CD4-positive, alpha-beta T cell treated with Interferon alpha-2 for 1 hour (primary cell): ENCODE results near the gene LIMS3.
"Not testable (repeated sequence)": the region's sequence is repeated elsewhere in the genome, so short reads cannot be mapped to it uniquely, and the experiment has no call there.

Source experiments
- DNase-seq, 2 donors: peaks; one replicate each; pipeline ENCODE4 v3.0.0-alpha.2; 2020 to 2022

The LIMS3 gene, protein sequence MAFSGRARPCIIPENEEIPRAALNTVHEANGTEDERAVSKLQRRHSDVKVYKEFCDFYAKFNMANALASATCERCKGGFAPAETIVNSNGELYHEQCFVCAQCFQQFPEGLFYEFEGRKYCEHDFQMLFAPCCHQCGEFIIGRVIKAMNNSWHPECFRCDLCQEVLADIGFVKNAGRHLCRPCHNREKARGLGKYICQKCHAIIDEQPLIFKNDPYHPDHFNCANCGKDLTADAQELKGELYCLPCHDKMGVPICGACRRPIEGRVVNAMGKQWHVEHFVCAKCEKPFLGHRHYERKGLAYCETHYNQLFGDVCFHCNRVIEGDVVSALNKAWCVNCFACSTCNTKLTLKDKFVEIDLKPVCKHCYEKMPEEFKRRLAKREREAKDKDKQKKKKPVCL

DNA sequence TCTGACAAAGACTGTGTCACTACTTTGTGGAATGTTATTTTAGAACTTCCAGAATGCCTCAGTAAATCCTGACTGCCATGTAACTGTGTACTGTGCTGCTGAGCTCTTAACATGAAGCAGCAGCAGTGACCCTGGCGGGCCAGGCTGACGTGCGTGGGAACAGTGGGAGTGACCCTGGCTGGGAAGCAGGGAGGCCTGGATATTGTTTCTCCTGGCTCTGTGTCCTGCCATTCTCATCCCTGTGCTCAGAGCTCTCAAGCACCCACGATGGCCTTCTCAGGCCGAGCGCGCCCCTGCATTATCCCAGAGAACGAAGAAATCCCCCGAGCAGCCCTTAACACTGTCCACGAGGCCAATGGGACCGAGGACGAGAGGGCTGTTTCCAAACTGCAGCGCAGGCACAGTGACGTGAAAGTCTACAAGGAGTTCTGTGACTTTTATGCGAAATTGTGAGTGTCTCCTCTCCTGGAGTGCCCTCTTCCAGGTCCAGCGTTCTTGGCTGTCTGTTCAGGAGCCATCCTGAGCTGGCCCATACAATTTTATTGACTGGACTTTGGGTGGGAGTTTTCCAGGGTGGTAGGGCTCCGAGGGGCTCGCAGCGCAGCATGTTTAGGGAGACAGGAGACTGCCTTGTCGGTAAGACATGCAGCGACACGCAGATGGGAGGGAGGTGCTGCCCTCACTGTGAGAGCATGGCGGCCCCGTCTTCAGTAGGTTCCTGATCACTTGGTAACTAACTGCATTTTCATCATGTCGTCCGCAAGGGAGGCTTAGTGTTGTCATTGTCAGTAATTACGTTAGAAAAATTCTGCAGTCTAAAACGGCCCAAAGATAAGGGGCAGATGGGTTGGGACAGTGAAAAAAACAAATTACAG lies at the start of gene LIMS3:
Gene LIMS3, plus strand, starts transcription at position 227 of the 875 bp plus-strand sequence. Its CDS starts 41 bp downstream, at position 268.
- DNase-seq = not testable (repeated sequence)

DNA sequence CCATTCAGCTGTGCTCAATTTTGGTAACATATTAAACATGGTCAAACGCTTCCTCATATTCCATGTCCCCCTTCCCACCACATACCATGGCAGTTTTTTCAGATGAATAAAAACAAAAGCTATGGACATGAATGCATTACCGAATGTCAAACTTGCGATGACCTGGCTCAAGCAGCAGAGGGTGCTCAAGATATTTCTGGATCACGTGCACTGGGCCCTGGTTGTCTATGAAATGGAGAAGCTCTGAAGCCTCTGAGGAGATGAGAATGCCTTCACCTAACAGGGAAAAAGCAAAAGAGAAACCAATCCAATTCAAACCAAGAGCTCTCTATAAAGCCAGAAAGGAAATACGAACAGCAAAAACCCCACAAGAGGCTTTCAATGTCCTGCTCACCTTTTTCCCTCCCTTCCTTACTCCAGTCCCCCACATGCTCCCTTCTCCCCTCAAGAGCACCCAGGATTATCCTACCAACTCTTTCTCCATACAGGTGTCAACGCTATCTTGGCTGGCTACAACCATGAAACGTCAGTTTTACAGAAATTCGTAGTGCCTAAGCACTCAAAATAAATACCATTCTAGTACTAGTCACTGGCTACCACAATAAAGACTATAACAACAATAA lies 27.2 kb upstream of the LIMS3 start:
- DNase-seq = not testable (repeated sequence)

DNA sequence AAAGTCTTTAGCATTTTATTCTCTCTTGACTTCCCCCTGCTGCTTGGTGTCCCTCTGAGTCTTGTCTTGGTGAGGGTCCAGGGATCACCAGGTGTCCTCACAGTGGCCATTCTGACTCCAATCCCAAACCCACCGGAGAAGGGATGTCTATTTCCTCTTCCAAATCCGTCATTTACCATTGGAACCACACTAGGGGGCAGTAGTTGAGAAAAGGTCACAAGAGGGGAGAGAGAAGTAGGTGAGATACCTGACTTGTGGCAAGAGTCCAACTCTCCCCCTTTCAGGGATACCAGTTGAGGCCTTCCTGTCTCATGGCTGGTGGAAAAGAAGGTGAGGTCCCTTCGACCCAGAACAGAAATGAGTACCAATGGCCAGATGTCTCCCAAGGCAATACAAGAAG lies 21.9 kb upstream of the LIMS3 start:
- not testable (repeated sequence) for DNase-seq

DNA sequence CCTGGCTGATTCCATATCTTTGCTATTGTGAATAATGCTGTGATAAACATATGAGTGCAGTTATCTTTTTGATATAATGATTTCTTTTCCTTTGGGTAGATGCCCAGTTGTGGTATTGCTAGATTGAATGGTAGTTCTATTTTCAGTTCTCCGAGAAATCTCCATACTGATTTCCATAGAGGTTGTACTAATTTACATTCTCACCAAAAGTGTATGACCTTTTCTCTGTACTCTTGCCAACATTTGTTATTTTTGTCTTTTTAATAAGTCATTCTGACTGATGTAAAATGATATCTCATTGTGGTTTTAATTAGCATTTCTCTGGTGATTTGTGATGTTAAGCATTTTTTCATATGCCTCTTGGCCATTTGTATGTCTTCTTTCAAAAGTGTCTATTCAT lies 16.4 kb upstream of the LIMS3 start:
- not testable (repeated sequence) for DNase-seq

GRCh38 chr2:109888414-109888813 lies 10.1 kb upstream of the LIMS3 start:
- DNase-seq = not testable (repeated sequence)

GRCh38 chr2:109889909-109890308 lies 8.6 kb upstream of the LIMS3 start:
- not testable (repeated sequence) for DNase-seq

GRCh38 chr2:109891024-109891423 lies 7.5 kb upstream of the LIMS3 start:
- DNase-seq = not testable (repeated sequence)

DNA sequence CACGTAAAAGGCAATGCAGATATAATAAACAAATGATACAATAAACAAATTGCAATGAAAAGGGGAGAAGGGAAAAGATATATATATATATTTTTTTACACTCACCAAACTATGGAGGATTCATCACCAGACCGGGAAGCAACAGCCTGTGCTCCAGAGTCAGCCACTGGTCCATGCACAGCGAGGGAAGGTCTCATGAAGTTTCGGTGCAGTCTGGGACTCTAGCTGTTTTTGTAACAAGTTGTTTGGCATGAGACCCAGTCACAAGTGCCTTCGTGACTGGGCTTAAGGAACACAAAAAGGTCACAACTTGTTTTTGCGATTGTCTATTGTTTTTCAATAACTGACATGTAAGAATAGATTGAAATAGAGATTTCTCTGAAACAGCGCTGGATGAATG lies 4.8 kb upstream of the LIMS3 start:
- DNase-seq = not testable (repeated sequence)

- DNase-seq = not testable (repeated sequence)
These were observed 4.3 kb upstream of the LIMS3 start for GRCh38 chr2:109894141-109894540.

- not testable (repeated sequence) for DNase-seq
These were observed 3.2 kb upstream of the LIMS3 start for GRCh38 chr2:109895090-109895869.

DNA sequence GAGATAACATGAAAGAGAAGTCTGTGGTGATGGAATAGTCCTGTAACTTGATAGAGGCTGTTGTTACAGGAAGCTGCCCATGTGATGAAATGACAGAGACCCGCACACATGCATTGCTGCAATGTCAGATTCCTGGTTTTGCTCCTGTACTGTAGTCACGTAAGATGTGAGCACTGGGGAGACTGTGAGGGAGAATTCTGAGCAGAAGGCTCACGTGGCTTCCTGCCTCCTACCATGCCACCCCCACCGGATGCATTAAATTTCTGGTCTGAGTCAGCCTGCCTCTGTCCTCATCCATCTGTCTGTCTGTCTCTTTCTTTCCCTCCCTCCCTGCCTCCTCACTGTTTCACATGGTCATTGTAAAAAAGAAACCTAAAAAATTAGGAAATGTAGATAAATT lies 2.3 kb upstream of the LIMS3 start:
- not testable (repeated sequence) for DNase-seq

GRCh38 chr2:109897769-109898461 lies 573 bp upstream of the LIMS3 start:
- DNase-seq = not testable (repeated sequence)

- DNase-seq = not testable (repeated sequence)
These were observed 7.3 kb downstream of the LIMS3 start for GRCh38 chr2:109905796-109906195.

GRCh38 chr2:109908626-109909025 lies 10.1 kb downstream of the LIMS3 start:
- DNase-seq = not testable (repeated sequence)

- not testable (repeated sequence) for DNase-seq
These were observed 12.3 kb downstream of the LIMS3 start for GRCh38 chr2:109910789-109911188.

DNA sequence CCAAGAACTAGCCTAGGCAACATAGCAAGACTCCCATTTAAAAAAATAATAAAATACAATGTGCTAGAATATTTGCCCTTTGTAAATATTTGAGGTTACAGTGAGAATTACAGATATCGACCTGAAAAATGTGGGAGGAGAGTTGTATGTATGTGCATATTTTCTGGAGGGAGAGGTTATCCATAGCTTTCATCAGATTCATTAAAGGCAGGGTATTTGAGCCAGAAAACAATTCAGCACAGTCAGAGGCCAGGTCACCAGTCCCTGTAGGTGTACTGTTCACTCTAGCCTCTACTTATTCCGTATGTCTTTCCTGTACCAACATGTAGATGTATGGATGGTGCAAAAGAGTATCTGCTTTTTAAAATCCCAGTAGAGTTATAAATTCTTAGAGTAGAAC lies 15.4 kb downstream of the LIMS3 start:
- not testable (repeated sequence) for DNase-seq

GRCh38 chr2:109914552-109914951 lies 16.1 kb downstream of the LIMS3 start:
- DNase-seq = not testable (repeated sequence)

DNA sequence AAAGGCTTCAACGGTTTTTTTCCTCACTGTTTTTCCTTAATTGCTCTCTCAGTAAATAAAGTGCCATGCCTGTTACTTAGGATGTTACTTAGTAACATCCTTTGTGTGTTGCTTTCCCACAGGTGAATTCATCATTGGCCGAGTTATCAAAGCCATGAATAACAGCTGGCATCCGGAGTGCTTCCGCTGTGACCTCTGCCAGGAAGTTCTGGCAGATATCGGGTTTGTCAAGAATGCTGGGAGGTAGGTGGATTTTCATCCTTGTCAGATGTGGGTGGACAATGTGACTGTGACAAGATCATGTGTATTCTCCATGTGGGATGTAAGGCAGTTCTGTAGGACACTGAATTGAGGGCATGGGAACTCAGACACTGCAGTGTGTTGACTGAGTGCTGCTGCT lies 17.3 kb downstream of the LIMS3 start:
- DNase-seq = not testable (repeated sequence)

DNA sequence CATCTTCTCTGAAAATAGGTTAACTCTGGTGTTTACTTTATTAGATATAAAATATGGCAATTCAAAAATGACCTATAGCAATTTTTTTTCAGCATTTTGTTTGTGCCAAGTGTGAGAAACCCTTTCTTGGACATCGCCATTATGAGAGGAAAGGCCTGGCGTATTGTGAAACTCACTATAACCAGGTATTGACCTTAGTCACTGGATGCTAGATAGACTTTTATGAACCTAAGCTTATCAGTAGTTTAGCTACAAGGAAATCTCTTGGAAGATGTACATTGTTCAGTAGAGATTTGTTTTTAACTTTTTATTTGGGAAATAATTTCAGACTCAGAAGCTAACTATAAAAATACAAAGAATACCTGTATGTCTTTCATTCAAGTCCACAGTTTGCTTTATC lies 21.7 kb downstream of the LIMS3 start:
- DNase-seq = not testable (repeated sequence)

DNA sequence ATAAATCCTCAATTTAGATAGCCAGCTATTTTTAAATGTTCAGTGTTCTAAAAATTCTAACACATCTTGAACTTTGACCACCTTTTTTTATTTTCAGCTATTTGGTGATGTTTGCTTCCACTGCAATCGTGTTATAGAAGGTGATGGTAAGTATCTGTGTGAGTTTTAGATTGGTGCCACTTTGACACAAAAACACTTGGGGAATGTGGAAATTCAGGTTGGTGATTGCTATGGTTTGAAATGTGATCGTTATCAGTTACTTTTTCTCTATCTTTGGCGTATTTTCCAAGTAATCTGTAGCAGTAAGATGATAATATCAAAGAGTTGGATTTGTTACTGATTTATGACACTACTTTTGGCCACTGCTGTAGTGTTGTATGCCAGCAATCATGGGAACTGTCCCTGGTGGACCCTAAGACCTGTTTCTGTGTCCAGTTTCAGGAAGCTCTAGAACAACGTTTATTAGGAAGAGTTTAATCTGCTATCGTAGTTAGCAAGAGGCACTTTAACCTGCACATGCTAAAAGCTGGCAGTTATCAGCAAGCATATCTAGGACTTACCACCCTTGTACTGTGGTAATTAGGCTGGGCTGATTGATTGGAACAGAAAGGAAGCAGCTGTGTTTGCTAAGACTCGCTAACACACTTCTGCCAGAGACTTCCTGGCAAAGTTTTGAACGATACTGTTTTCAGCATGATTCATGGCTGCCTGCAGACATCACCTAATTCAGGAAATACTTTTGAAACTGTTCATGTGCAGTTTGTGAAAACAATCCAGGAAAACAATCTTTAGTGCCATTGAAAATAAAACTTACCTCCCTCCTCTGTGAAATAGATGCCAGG lies 23.3 kb downstream of the LIMS3 start:
- not testable (repeated sequence) for DNase-seq

GRCh38 chr2:109924481-109924880 lies 26.0 kb downstream of the LIMS3 start:
- not testable (repeated sequence) for DNase-seq
